ENCODE results near the gene CLDN20.

DNA sequence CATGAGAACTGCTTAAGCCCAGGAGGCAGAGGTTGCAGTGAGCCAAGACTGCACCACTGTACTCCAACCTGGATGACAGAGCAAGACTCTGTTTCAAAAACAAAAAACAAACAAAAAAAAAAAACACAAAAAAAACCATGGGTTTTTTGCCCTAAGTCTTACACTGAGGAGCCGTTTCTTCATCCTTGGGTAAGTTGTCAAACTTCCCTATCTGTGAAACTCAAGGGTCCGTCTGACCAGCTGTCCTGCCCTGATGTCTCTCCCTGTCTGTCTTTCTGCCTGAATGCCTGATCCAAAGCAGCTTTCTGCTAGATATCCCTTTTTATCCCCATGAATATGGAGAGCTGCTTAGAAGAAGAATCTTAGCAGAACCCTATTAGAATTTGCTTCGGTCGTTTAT is 41.3 kb upstream of the CLDN20 start:
- TF ChIP-seq, protein P1, sequence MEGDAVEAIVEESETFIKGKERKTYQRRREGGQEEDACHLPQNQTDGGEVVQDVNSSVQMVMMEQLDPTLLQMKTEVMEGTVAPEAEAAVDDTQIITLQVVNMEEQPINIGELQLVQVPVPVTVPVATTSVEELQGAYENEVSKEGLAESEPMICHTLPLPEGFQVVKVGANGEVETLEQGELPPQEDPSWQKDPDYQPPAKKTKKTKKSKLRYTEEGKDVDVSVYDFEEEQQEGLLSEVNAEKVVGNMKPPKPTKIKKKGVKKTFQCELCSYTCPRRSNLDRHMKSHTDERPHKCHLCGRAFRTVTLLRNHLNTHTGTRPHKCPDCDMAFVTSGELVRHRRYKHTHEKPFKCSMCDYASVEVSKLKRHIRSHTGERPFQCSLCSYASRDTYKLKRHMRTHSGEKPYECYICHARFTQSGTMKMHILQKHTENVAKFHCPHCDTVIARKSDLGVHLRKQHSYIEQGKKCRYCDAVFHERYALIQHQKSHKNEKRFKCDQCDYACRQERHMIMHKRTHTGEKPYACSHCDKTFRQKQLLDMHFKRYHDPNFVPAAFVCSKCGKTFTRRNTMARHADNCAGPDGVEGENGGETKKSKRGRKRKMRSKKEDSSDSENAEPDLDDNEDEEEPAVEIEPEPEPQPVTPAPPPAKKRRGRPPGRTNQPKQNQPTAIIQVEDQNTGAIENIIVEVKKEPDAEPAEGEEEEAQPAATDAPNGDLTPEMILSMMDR (IDR thresholded peaks at IDR 0.05; ENCODE audit: insufficient read depth, low read length, poor library complexity, severe bottlenecking): no peak
- no peak for TF ChIP-seq EZH2phosphoT487 (conservative IDR thresholded peaks at IDR 0.05; ENCODE audit: low read length)

Measured in SU-DHL-6 (cell line).